Epithelial cell of proximal tubule (primary cell): ENCODE data around the gene ADAP1. TPM values are rescaled to one million over a fixed set of nuclear protein-coding genes. Genes with fewer than 3 reads are reported as not detected.

Experiments
- DNase-seq: peaks from one replicate; pipeline ENCODE4 v3.0.0-alpha.2; 2011; ENCODE audit warnings: low read depth
- H3K4me3 ChIP-seq: 2 replicates; pipeline ENCODE4 v1.5.1; 2011; ENCODE audit warnings: low read depth, mild to moderate bottlenecking, low read length
- CTCF ChIP-seq: conservative IDR thresholded peaks from 2 replicates; pipeline ENCODE4 v1.5.1; 2012; ENCODE audit warnings: low read depth, mild to moderate bottlenecking, low read length
- total RNA-seq: library from RNA; depleted of rRNA; stranded (reverse); fragments of >200 nt; gene quantifications from 2 replicates; pipeline ENCODE4 v1.2.3, GENCODE V29; 2015

ADAP1 gene
- total RNA-seq, 1 donor from 2014 or later, result 7.2 TPM

GRCh38 chr7:996079-996872, 41.8 kb upstream of the ADAP1 start:
- DNase-seq, result no peak
- H3K4me3 ChIP-seq, result no peak overlapping the region
- no peak for TF ChIP-seq CTCF

- H3K4me3 ChIP-seq, result no peak overlapping the region
- DNase-seq, result no peak
- TF ChIP-seq CTCF, result no peak
Observed at GRCh38 chr7:995571-995970, 41.1 kb upstream of the ADAP1 start.

GRCh38 chr7:994592-995308, 40.3 kb upstream of the ADAP1 start:
- no peak overlapping the region for H3K4me3 ChIP-seq
- DNase-seq, result no peak
- TF ChIP-seq CTCF, result no peak

- no peak for DNase-seq
- H3K4me3 ChIP-seq, result no peak overlapping the region
- peak; percentile 99 for TF ChIP-seq CTCF
Observed at GRCh38 chr7:992709-993607, 38.5 kb upstream of the ADAP1 start.

- no peak for DNase-seq
- no peak for TF ChIP-seq CTCF
- H3K4me3 ChIP-seq, result no peak overlapping the region
Observed at GRCh38 chr7:991729-992656, 37.5 kb upstream of the ADAP1 start.
